H9 (cell line): Measurements from ENCODE around the gene LILRB1. TPM values are rescaled to one million over a fixed set of nuclear protein-coding genes. Genes with fewer than 3 reads are reported as not detected.
"Not testable (repeated sequence)": the region's sequence is repeated elsewhere in the genome, so short reads cannot be mapped to it uniquely, and the experiment has no call there.

Source experiments
- DNase-seq: peaks from one replicate; pipeline ENCODE4 v3.0.0-alpha.2; 2017
- H2AFZ ChIP-seq: one replicate; pipeline ENCODE4 v1.6.1; 2013; ENCODE audit warnings: mild to moderate bottlenecking, low read length, control low read depth, moderate library complexity
- H2AK5ac ChIP-seq: 2 replicates; pipeline ENCODE4 v1.6.1; 2013; ENCODE audit warnings: low read length, control low read depth, mixed read lengths; ENCODE audit not compliant: insufficient read length
- H2BK120ac ChIP-seq: one replicate; pipeline ENCODE4 v1.6.1; 2013; ENCODE audit warnings: low read depth, mild to moderate bottlenecking, low read length, control low read depth, inconsistent platforms; ENCODE audit not compliant: poor library complexity, severe bottlenecking
- H2BK12ac ChIP-seq: 2 replicates; pipeline ENCODE4 v1.6.1; 2013; ENCODE audit warnings: low read length, control low read depth, mixed read lengths, low read depth; ENCODE audit not compliant: insufficient read length
- H2BK15ac ChIP-seq: 2 replicates; pipeline ENCODE4 v1.6.1; 2013; ENCODE audit warnings: low read depth, low read length, control low read depth
- H2BK20ac ChIP-seq: one replicate; pipeline ENCODE4 v1.6.1; 2013; ENCODE audit warnings: low read depth, mild to moderate bottlenecking, low read length, control low read depth, inconsistent platforms; ENCODE audit not compliant: poor library complexity, severe bottlenecking
- H2BK5ac ChIP-seq: 2 replicates; pipeline ENCODE4 v1.6.1; 2013; ENCODE audit warnings: low read length, control low read depth, mixed read lengths; ENCODE audit not compliant: insufficient read length
- H3K14ac ChIP-seq: 2 replicates; pipeline ENCODE4 v1.6.1; 2013; ENCODE audit warnings: low read length, control low read depth; ENCODE audit not compliant: insufficient read depth
- H3K18ac ChIP-seq: 2 replicates; pipeline ENCODE4 v1.6.1; 2013; ENCODE audit warnings: low read depth, mild to moderate bottlenecking, mixed read lengths, low read length, control low read depth; ENCODE audit not compliant: insufficient read length
- H3K23ac ChIP-seq: 2 replicates; pipeline ENCODE4 v1.6.1; 2013; ENCODE audit warnings: low read length, control low read depth, mixed read lengths, low read depth; ENCODE audit not compliant: insufficient read length
- H3K23me2 ChIP-seq: 2 replicates; pipeline ENCODE4 v1.6.1; 2013; ENCODE audit warnings: low read depth, mild to moderate bottlenecking, mixed read lengths, low read length, control low read depth; ENCODE audit not compliant: insufficient read length, poor library complexity, severe bottlenecking
- H3K27ac ChIP-seq: 2 replicates; pipeline ENCODE4 v1.5.1; 2013; ENCODE audit warnings: low read length, control low read depth, mixed read lengths, low read depth; ENCODE audit not compliant: insufficient read length
- H3K27me3 ChIP-seq: 2 replicates; pipeline ENCODE4 v1.6.1; 2013; ENCODE audit warnings: low read length, control low read depth, inconsistent platforms; ENCODE audit not compliant: insufficient read depth
- H3K4ac ChIP-seq: 2 replicates; pipeline ENCODE4 v1.6.1; 2013; ENCODE audit warnings: low read depth, mild to moderate bottlenecking, control low read depth, inconsistent platforms, low read length, moderate library complexity
- H3K4me1 ChIP-seq: 2 replicates; pipeline ENCODE4 v1.6.1; 2013; ENCODE audit warnings: low read length, control low read depth, inconsistent platforms; ENCODE audit not compliant: insufficient read depth
- H3K4me2 ChIP-seq: 2 replicates; pipeline ENCODE4 v1.6.1; 2013; ENCODE audit warnings: low read length, control low read depth, mixed read lengths; ENCODE audit not compliant: insufficient read length, insufficient read depth
- H3K56ac ChIP-seq: 2 replicates; pipeline ENCODE4 v1.6.1; 2013; ENCODE audit warnings: low read depth, mild to moderate bottlenecking, mixed read lengths, low read length, control low read depth; ENCODE audit not compliant: insufficient read length
- H3K79me1 ChIP-seq: 2 replicates; pipeline ENCODE4 v1.6.1; 2013; ENCODE audit warnings: low read depth, mild to moderate bottlenecking, moderate library complexity, low read length, control low read depth, inconsistent platforms; ENCODE audit not compliant: insufficient read depth, poor library complexity, severe bottlenecking
- H3K79me2 ChIP-seq: 2 replicates; pipeline ENCODE4 v1.6.1; 2013; ENCODE audit warnings: low read length, control low read depth, inconsistent platforms; ENCODE audit not compliant: insufficient read depth
- H3K9ac ChIP-seq: 2 replicates; pipeline ENCODE4 v1.6.1; 2013; ENCODE audit warnings: low read length, control low read depth, mixed read lengths; ENCODE audit not compliant: insufficient read length; ENCODE audit errors: extremely low read depth
- H3K9me3 ChIP-seq: one replicate; pipeline ENCODE4 v1.6.1; 2013; ENCODE audit warnings: low read depth, low read length, inconsistent platforms; ENCODE audit not compliant: control insufficient read depth
- H3T11ph ChIP-seq: one replicate; pipeline ENCODE4 v1.6.1; 2013; ENCODE audit warnings: mild to moderate bottlenecking, low read length, control low read depth, inconsistent platforms
- H4K20me1 ChIP-seq: one replicate; pipeline ENCODE4 v1.6.1; 2013; ENCODE audit not compliant: control insufficient read depth, insufficient read length, insufficient read depth
- H4K5ac ChIP-seq: 2 replicates; pipeline ENCODE4 v1.6.1; 2013; ENCODE audit warnings: low read depth, mild to moderate bottlenecking, mixed read lengths, low read length, control low read depth; ENCODE audit not compliant: insufficient read length
- H4K8ac ChIP-seq: replicated peaks from 2 replicates; pipeline ENCODE4 v1.6.1; 2013; ENCODE audit warnings: low read length, control low read depth, mixed read lengths, low read depth; ENCODE audit not compliant: insufficient read length
- H4K91ac ChIP-seq: 2 replicates; pipeline ENCODE4 v1.6.1; 2013; ENCODE audit warnings: low read depth, mild to moderate bottlenecking, moderate library complexity, mixed read lengths, low read length, control low read depth; ENCODE audit not compliant: insufficient read length
- H3K27ac Mint-ChIP-seq, 3 experiments: 2 replicates in 2 of 3; 3 replicates in 1 of 3; pipeline ENCODE4 v1.8.0; 2020 to 2021; ENCODE audit warnings: mixed read lengths in 3 of 3, mild to moderate bottlenecking in 1 of 3, moderate library complexity in 1 of 3
- H3K27me3 Mint-ChIP-seq: 2 replicates; pipeline ENCODE4 v1.8.0; 2021; ENCODE audit warnings: low read depth, mild to moderate bottlenecking, moderate library complexity, mixed read lengths
- H3K36me3 Mint-ChIP-seq, 3 experiments: 2 replicates in 2 of 3; 3 replicates in 1 of 3; pipeline ENCODE4 v1.8.0; 2020 to 2021; ENCODE audit warnings: low read depth in 3 of 3, mixed read lengths in 3 of 3; ENCODE audit not compliant: insufficient read depth in 1 of 3
- H3K4me1 Mint-ChIP-seq, 2 experiments: 2 replicates each; pipeline ENCODE4 v1.8.0; 2020; ENCODE audit warnings: mixed read lengths in 2 of 2
- H3K4me3 Mint-ChIP-seq, 2 experiments: 2 replicates in 1 of 2; 3 replicates in 1 of 2; pipeline ENCODE4 v1.8.0; 2020 to 2021; ENCODE audit warnings: mild to moderate bottlenecking in 2 of 2, mixed read lengths in 2 of 2, moderate library complexity in 1 of 2
- H3K9me3 Mint-ChIP-seq, 2 experiments: 2 replicates in 1 of 2; 3 replicates in 1 of 2; pipeline ENCODE4 v1.8.0; 2020; ENCODE audit warnings: mild to moderate bottlenecking in 2 of 2, mixed read lengths in 2 of 2, moderate library complexity in 1 of 2
- WGBS: extraction: QIAGEN DNeasy Blood & Tissue Kit; methylation state at CpG from one replicate; pipeline ENCODE4 v1.1.7; 2013; ENCODE audit warnings: missing lambda C conversion rate, low lambda C conversion rate, mixed read lengths; ENCODE audit not compliant: insufficient read length; ENCODE audit errors: extremely low coverage; 5-methylcytosine and 5-hydroxymethylcytosine counted together
- long read RNA-seq: library from polyadenylated mRNA; unstranded; transcript quantifications from one replicate; pipeline ENCODE4 v2.0.0, GENCODE V29; 2020
- total RNA-seq: library from RNA; stranded (reverse); gene quantifications from 2 replicates; pipeline ENCODE4 v1.2.1, GENCODE V29; 2021

Gene LILRB1
- not detected in 2 replicates for total RNA-seq
- long read RNA-seq, result 0 reads

GRCh38 chr19:54630262-54630661 lies at the start of gene LILRB1:
Gene LILRB1 (plus strand): TSS chr19:54630484. CDS start chr19:54631074, 590 bp downstream.
- H3K9ac ChIP-seq, H3K23ac ChIP-seq, H3T11ph ChIP-seq, H3K27ac ChIP-seq, H3K4ac ChIP-seq, H3K79me2 ChIP-seq, H4K5ac ChIP-seq, H3K27me3 ChIP-seq, DNase-seq, H3K4me3 Mint-ChIP-seq, H3K27ac Mint-ChIP-seq, H3K4me1 ChIP-seq, H3K23me2 ChIP-seq, H3K18ac ChIP-seq, H3K79me1 ChIP-seq, H3K4me1 Mint-ChIP-seq, H4K8ac ChIP-seq, H2BK20ac ChIP-seq, H3K27me3 Mint-ChIP-seq, H2BK120ac ChIP-seq, H3K56ac ChIP-seq, H3K4me2 ChIP-seq, H4K91ac ChIP-seq, H2BK5ac ChIP-seq, H2AK5ac ChIP-seq, H2BK12ac ChIP-seq, H3K14ac ChIP-seq, H4K20me1 ChIP-seq, H2BK15ac ChIP-seq, H2AFZ ChIP-seq: not testable (repeated sequence)
- no CpG with 5 or more reads among the region's 9 CpGs for WGBS
- Mint-ChIP-seq H3K36me3 (peaks cover 0 to 33% (median 14%) of the 10 kb centered on the region in 3 experiments; a peak in 6 of 7 replicates), H3K9me3 (peaks cover 87 to 95% of the 10 kb centered on the region in 2 experiments)
- H3K9me3 ChIP-seq, result peaks cover 65% of the 10 kb centered on the region
